ENCODE measurements around the gene ZSWIM4.

The ZSWIM4 gene

DNA sequence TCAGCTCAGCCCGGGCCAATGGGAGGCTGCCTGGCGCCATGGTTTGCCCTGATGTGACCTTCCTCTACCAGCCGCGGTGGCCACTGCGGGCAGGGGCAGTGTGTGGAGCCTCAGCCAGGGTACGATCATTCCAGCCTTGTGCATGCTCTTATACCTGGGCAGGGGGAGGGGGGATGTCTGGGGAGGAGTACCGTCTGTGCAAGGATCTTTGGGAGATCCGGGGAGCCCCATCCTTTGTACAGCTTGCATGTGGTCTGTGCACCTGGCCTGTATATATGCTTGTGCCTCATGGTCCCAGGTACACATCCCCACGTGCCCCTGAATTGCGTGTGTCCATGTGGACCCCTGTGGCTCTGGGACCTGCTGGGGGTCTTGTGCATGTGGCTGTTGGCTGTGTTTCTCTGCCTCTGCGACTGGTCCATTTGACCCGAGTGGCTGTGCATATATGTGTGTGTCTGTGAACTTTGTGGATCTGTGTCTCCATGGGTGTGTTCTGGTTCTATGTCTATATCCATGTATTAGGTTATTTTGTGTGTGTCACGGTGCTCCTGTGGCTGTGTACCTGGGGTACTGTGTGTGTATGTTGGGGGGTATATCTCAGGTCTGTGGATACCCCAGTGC, 68.9 kb downstream of the ZSWIM4 start:
- Histone ChIP-seq H3K27ac (peak overlapping the region; percentile 15; the same call in 1 of the 2 replicates), H3K36me3 (no peaks in the 10 kb centered on the region; the same call in 1 of the 2 replicates), H3K27me3 (ENCODE audit: insufficient read depth, low read depth, severe bottlenecking) (no peaks in the 10 kb centered on the region), H3K4me3 (ENCODE audit: low read depth, low read length) (peak overlapping the region; percentile 50), H3K9me3 (ENCODE audit: severe bottlenecking) (no peaks in the 10 kb centered on the region)
- TF ChIP-seq, protein P1, sequence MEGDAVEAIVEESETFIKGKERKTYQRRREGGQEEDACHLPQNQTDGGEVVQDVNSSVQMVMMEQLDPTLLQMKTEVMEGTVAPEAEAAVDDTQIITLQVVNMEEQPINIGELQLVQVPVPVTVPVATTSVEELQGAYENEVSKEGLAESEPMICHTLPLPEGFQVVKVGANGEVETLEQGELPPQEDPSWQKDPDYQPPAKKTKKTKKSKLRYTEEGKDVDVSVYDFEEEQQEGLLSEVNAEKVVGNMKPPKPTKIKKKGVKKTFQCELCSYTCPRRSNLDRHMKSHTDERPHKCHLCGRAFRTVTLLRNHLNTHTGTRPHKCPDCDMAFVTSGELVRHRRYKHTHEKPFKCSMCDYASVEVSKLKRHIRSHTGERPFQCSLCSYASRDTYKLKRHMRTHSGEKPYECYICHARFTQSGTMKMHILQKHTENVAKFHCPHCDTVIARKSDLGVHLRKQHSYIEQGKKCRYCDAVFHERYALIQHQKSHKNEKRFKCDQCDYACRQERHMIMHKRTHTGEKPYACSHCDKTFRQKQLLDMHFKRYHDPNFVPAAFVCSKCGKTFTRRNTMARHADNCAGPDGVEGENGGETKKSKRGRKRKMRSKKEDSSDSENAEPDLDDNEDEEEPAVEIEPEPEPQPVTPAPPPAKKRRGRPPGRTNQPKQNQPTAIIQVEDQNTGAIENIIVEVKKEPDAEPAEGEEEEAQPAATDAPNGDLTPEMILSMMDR (IDR thresholded peaks at IDR 0.05; ENCODE audit: low read depth, low read length) = no peak
- DNase-seq = peak; percentile 63

DNA sequence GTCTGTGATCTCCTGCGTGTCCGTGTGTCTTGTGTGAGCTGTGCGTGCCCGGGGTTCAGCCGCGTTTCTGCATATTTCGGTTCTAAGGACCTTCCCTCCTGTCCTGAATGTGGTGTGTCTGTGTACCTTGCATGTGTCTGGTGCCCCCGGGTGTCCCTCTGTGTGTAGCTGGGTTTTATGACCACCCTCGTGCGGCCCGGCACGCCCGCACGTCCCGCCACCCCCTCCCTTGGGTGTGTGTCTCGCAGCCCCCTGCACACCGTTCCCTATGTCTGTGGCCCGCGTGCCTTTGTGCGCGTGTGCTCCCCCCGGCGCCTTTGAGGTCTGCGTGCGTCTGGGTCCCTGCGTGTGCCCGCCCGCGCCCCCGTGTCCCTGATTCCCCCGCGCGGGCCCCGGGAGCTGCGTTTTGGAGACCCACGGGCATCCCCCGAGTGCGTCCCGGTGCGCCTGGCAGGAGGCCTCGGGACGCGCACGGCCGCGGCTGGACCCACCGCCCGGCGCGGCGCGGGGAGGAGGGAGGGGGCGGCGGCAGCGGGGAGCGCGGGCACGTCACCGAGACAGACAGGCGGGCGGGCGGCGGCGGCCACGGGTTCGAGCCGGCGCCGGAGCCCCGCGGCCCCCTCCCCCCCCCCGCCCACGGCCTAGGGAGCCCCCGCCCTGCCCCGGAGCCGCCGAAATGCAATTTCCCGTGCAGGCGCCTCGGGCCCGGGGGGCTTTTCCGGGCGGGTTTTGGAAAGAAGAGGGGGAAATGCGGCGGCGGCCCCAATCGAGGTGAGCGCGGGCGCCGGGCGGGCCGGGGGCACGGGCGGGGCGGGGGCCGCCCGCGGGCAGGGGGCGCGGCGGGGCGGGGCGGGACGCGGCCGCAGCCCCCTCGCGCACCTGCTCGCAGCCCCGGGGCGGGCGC, 69.7 kb downstream of the ZSWIM4 start:
- no peak for DNase-seq
- H3K9me3 ChIP-seq (ENCODE audit: severe bottlenecking) = no peaks in the 10 kb centered on the region
- H3K4me3 ChIP-seq (ENCODE audit: low read depth, low read length) = peak overlapping the region; percentile 56
- H3K27ac ChIP-seq = peak overlapping the region; percentile 48
- no peaks in the 10 kb centered on the region for H3K27me3 ChIP-seq (ENCODE audit: insufficient read depth, low read depth, severe bottlenecking)
- TF ChIP-seq, protein P1 (IDR thresholded peaks at IDR 0.05; ENCODE audit: low read depth, low read length) = no peak
- H3K36me3 ChIP-seq = no peaks in the 10 kb centered on the region; the same call in 1 of the 2 replicates

DNA sequence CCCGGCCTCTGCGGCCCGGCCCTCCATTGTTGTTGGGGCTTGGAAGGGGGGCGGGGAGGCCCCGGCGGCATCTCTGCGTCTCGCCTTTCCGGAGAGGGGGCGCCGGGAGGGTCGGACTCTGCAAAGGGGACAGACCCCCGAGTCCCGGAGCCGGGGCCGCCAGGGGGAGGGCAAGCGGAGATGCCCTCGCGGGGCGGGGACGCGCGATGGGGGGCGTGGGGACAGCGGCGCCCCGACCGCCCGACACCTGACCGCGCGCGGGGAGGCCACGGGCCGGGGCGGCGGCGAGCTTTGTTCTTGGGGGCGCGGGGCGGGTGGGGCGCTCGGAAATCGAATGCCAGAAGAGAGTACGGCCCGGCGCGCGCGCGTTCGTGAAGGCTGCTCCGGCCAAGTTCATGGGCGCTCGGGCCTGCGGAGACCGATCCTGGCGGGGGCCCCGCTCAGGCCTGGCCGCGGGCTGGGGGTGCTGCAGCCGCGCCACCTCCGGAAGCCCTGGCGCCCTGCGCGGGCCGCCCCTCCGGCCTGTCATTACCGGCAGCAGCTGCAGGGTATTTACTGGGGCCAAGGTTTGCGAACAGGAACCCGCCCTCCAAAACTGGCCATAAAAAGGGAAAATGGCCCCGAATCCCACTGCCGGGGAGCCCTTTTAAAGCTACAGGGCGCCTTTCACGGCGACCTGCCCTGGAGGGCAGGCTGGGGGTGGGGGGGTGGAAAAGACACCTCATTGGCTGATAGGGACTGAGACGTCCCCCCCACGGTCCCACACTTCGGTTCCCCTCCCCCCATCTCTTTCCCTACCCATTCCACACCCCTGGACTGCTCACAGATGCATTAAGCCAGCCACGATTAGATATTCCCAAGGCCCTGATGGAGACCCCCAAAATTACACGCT, 70.6 kb downstream of the ZSWIM4 start:
- peak overlapping the region; percentile 67 for H3K27ac ChIP-seq

DNA sequence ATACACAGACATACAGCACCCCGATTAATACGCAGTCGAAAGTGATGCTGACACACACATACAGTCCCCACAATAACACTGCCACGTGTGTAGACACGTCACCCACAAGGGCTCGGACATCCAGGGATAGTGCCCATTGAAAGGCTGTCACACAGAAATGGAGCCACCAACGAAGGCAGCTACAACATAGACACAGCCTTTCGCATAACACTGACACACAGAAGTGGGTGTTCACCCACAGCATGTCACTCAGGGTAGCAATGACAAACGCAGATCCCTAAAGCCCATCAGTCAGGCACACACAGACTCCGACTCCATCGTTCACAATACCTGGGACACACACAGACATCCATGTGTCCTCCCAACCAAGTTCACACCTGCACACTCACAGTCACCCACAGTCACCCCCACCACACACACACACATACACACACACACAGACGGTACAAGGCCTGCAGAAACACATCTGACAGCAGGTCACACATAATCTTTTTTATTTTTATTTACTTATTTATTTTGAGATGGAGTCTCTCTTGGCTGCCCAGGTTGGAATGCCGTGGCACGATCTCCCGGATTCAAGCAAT, 71.3 kb downstream of the ZSWIM4 start:
- TF ChIP-seq, protein P1 (IDR thresholded peaks at IDR 0.05; ENCODE audit: low read depth, low read length) = no peak
- Histone ChIP-seq H3K36me3 (no peaks in the 10 kb centered on the region; the same call in 1 of the 2 replicates), H3K9me3 (ENCODE audit: severe bottlenecking) (no peaks in the 10 kb centered on the region), H3K4me3 (ENCODE audit: low read depth, low read length) (peak overlapping the region; percentile 56), H3K27me3 (ENCODE audit: insufficient read depth, low read depth, severe bottlenecking) (no peaks in the 10 kb centered on the region), H3K27ac (peak overlapping the region; percentile 67)
- no peak for DNase-seq

More for the DNA sequence above, 70.6 kb downstream of the ZSWIM4 start:
- DNase-seq = peak; percentile 59
- TF ChIP-seq, protein P1 (IDR thresholded peaks at IDR 0.05; ENCODE audit: low read depth, low read length) = no peak
- Histone ChIP-seq H3K27me3 (ENCODE audit: insufficient read depth, low read depth, severe bottlenecking) (no peaks in the 10 kb centered on the region), H3K9me3 (ENCODE audit: severe bottlenecking) (no peaks in the 10 kb centered on the region), H3K36me3 (no peaks in the 10 kb centered on the region; the same call in 1 of the 2 replicates), H3K4me3 (ENCODE audit: low read depth, low read length) (peak overlapping the region; percentile 56)

DNA sequence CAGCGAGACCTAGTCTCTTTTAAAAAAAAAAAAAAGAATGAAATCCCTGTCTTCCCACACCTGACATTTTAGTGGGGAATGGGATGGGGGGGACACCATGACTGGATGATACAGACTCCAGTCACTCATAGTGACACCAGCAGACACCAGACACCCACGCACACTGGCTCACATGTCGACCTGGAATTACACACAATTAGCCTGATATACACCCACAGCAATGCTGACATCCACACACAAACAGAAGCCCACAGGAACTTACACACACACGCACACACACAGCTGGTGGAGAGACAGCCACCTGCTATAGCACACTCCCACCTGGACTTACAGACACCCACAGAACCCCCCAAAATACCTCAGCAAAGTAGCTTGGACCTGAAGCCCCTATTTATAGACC, 73.4 kb downstream of the ZSWIM4 start:
- no peak for DNase-seq
- no peak overlapping the region for H3K4me3 ChIP-seq (ENCODE audit: low read depth, low read length)
- H3K36me3 ChIP-seq = no peaks in the 10 kb centered on the region; the same call in 1 of the 2 replicates
- no peaks in the 10 kb centered on the region for H3K9me3 ChIP-seq (ENCODE audit: severe bottlenecking)
- H3K27me3 ChIP-seq (ENCODE audit: insufficient read depth, low read depth, severe bottlenecking) = no peaks in the 10 kb centered on the region
- no peak overlapping the region for H3K27ac ChIP-seq
- TF ChIP-seq, protein P1 (IDR thresholded peaks at IDR 0.05; ENCODE audit: low read depth, low read length) = no peak
